Muscle layer of duodenum (tissue), 2 donors: ENCODE data around the gene PLA2G4D.

ENCODE experiments used
- H3K27ac ChIP-seq: one replicate; pipeline ENCODE4 v1.7.0; 2013; ENCODE audit warnings: mild to moderate bottlenecking, low read length
- H3K27me3 ChIP-seq: one replicate; pipeline ENCODE4 v1.7.0; 2013; ENCODE audit warnings: low read depth, mild to moderate bottlenecking, control low read depth, low read length
- H3K36me3 ChIP-seq, 2 donors: one replicate each; pipeline ENCODE4 v1.7.0; 2013; ENCODE audit warnings: low read length in 2 of 2, control low read depth in 1 of 2, mild to moderate bottlenecking in 1 of 2; ENCODE audit not compliant: insufficient read depth in 2 of 2, control insufficient read depth in 1 of 2
- H3K4me1 ChIP-seq, 2 donors: one replicate each; pipeline ENCODE4 v1.7.0; 2013; ENCODE audit warnings: low read length in 2 of 2, mild to moderate bottlenecking in 2 of 2, control low read depth in 1 of 2, moderate library complexity in 1 of 2; ENCODE audit not compliant: insufficient read depth in 2 of 2, control insufficient read depth in 1 of 2
- H3K4me3 ChIP-seq, 2 donors: one replicate each; pipeline ENCODE4 v1.7.0; 2013; ENCODE audit warnings: low read length in 2 of 2, low read depth in 1 of 2, mild to moderate bottlenecking in 1 of 2
- H3K9me3 ChIP-seq, 2 donors: one replicate each; pipeline ENCODE4 v1.7.0; 2013; ENCODE audit warnings: low read length in 2 of 2, control low read depth in 1 of 2, mild to moderate bottlenecking in 1 of 2; ENCODE audit not compliant: control insufficient read depth in 1 of 2
- donor health status: healthy.

Gene PLA2G4D

DNA sequence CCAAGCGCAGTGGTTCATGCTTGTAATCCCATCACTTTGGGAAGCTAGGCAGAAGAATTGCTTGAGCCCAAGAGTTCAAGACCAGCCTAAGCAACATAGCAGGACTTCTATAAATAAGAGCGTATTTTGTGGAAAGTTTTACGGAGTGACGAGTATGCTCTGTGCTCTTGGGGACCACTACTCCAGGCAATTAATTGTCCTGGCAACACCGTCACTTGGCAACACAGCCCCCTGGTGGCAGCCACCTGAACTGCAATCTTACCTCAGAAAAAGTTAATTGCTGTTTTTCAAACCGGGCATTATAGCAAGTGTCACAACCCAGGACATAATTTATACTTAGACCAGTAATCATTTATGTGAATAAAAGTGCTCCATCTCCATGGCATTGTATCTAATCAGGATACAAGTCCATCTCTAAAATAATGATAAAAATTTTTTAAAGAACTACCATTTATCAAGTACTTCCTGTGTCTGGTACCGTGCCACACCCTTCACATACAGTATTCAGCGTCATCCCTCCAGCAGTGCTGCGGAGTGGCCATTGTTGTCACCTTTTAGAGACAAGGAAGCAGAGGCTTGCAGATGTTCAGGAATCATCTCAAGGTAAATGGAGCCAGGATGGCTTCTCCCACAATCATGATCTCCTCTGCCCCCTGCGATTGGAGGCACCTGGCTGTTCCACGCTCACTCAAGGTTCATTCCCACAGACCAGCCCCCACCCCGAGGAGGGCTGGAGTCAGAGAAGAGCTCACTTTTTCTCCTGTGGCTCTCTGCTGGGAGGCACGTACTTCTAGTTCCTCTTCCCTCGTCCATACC is 34.5 kb downstream of the PLA2G4D start:
- H3K4me3 ChIP-seq = no peak overlapping the region
- no peaks in the 10 kb centered on the region for H3K36me3 ChIP-seq
- H3K27ac ChIP-seq = no peak overlapping the region
- no peaks in the 10 kb centered on the region for H3K9me3 ChIP-seq
- H3K4me1 ChIP-seq = no peaks in the 10 kb centered on the region
- no peaks in the 10 kb centered on the region for H3K27me3 ChIP-seq

DNA sequence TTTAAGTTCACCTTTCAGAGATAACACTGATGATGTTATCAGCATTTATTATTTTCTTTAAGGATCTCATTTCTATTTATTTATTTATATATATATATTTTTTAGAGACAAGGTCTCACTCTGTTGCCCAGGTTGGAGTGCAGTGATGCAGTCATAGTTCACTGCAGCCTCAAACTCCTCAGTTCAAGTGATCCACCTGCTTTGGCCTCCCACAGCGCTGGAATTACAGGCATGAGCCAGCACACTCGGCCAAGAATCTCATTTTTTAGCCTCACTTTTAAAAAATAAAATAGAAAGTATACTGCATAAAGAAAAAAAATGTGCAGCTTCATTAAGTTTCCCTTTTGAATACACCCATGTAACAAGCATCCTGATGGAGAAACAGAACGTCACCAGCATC is 35.6 kb downstream of the PLA2G4D start:
- no peaks in the 10 kb centered on the region for H3K9me3 ChIP-seq
- no peak overlapping the region for H3K4me3 ChIP-seq
- no peaks in the 10 kb centered on the region for H3K36me3 ChIP-seq
- no peaks in the 10 kb centered on the region for H3K27me3 ChIP-seq
- no peaks in the 10 kb centered on the region for H3K4me1 ChIP-seq
- H3K27ac ChIP-seq = no peak overlapping the region

DNA sequence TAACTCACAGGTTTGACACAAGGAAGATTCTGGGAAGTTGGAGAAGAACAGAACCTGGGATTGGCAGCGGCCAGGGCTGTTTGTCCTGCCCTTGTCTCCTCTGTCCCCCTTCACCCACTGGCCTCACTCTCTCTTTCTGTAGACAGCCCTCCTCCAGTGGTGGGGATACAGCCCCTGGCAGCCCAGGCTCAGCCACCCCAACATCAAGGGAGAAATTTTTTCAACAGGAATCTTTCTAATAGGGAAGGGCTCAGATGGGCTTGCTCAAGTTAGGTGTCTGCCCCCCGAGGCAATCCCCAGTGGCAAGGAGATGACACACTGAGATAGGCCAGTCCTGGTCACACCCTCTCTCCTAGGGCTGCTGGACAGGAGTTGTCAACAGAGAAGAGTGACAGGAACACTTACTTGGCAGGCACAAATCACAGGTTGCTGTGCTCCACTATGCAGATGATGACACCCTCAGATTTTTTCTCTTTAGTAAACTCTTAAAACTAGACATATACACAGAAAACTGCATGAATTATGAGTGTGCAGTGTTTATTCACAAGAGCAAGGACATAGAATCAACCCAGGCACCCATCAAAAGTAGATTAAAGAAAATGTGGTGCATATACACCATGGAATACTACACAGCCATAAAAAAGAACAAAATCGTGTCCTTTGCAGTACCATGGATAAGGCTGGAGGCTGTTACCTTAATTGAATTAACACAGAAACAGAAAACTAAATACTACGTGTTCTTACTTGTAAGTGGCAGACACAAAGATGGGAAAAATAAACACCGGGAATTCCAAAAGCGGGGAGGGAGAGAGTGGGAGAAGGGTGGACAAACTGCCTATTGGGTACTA is 36.3 kb downstream of the PLA2G4D start:
- Histone ChIP-seq H3K9me3 (no peaks in the 10 kb centered on the region), H3K36me3 (no peaks in the 10 kb centered on the region), H3K4me1 (no peaks in the 10 kb centered on the region), H3K27me3 (no peaks in the 10 kb centered on the region), H3K27ac (no peak overlapping the region), H3K4me3 (no peak overlapping the region)

DNA sequence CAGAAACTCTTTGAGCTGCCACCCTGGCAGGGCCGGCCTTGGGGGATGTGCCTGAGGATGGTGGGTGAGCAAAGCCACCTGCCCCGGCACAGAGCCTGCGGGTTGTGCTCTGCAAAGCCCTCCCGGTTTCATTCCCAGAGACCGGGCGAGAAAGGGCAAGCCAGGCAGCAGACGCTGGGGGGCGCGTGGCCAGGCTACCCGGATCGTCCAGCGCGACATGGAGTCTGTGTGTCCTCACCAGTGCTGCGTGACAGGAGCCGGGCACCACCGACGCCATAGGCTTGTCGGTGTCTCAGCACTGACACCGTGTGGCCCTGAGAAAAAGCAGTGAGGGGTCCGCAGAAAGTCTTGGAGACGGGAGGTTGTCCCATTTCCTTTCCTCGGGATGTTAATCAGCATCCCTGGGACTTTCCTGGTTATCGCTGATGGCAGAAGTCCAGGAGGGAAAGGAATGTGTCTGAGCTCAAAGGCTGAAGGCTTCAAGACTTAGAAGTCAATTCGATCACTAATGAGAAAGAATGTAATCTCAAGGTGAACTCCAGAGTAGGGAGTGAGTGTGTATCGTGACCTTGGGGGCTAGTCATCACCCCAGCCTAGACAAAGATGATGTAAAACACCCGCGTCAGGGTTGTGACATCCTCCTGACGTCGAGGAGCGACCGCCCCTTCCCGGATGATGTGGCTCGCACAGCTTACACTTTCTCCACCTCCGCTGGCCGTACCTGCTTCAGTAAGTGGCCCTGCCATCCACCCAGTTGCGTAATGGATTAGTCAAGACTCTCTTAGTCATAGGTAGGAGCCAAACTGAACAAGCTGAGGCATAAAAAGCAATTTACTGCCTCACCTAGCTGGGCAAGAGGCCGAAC is 37.2 kb downstream of the PLA2G4D start:
- H3K9me3 ChIP-seq = no peaks in the 10 kb centered on the region
- H3K4me3 ChIP-seq = peak overlapping the region; percentile 30 to 38
- H3K27ac ChIP-seq = no peak overlapping the region
- no peaks in the 10 kb centered on the region for H3K36me3 ChIP-seq
- no peaks in the 10 kb centered on the region for H3K27me3 ChIP-seq
- H3K4me1 ChIP-seq = no peaks in the 10 kb centered on the region

DNA sequence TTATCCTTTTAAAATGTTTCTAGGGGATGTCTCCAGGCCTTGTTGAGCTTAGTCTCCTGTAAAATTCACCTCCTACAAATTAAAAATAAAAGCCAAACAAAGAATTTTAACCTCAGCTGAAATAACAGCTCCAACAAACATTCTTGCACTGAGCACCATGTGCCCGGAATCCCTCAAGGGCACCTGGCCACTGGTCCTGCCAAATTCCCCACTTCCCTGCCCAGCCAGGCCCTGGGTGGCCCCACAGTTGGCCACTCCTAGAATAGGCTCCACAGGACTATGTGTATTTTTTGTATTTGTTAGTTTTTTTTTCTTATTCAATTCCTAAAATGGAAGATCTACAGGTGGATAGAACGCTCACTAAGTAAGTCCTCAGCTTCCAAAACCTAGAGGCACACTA is 40.4 kb downstream of the PLA2G4D start:
- no peaks in the 10 kb centered on the region for H3K9me3 ChIP-seq
- H3K27ac ChIP-seq = no peak overlapping the region
- H3K4me1 ChIP-seq = no peaks in the 10 kb centered on the region
- H3K27me3 ChIP-seq = no peaks in the 10 kb centered on the region
- H3K36me3 ChIP-seq = no peaks in the 10 kb centered on the region
- no peak overlapping the region for H3K4me3 ChIP-seq

DNA sequence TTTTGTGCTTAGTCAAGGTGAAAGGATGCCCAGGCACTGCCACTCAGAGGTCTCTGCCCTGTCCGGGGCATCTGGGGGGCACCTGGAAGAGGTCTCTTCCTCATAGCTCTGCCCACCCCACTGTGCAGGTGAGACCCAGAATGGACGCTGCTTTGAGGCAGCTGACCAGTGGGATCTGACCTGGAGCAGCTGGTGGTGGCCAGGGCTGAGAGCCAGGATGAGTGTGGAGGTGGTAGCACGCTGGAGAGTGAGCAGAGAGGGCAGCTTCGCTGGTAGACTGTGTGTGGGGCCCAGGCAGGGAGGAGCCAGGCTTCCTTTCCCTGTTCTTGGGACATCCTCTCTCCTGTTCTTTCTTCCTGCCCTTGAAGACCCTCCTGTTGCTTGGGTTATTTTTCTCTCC is 41.4 kb downstream of the PLA2G4D start:
- H3K9me3 ChIP-seq = no peaks in the 10 kb centered on the region
- no peak overlapping the region for H3K4me3 ChIP-seq
- no peaks in the 10 kb centered on the region for H3K36me3 ChIP-seq
- no peaks in the 10 kb centered on the region for H3K27me3 ChIP-seq
- H3K27ac ChIP-seq = no peak overlapping the region
- H3K4me1 ChIP-seq = no peaks in the 10 kb centered on the region

DNA sequence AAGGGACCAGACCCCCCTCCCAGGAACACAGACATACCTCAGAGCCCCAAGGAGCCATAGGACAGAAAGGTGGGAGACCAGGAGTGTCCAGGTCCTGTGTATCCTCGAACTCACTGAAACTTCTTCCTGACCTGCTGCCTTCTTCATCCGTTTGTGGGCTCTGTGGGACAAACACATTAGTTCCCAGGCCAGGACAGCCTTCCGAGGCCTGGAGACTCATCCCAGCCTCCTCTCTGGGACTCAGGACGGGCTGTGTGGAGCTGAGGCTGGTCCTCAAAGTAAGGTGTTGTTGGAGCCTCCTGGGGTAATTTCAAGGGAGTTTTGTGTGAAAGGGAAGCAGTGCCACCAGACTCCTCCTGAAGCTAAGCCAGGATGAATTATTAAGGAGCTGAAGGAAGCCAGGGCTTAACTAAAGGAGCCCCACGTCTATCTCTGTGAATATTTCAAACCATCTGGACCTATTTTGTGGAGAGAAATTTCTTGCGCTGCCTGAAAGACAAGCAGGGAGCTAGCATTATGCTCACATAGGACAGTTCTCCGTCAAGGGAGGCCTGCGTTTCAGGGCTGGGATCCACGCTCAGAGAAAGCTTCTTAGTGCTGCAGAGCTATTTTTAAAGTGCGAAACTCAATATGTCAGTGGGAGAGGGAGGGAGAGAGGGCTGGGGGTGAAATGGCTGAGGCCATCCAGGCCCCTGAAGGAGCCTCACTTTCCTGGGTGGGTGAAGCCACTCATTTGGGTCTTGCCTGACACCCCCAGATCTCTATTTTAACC is 43.7 kb downstream of the PLA2G4D start:
- Histone ChIP-seq H3K27me3 (no peaks in the 10 kb centered on the region), H3K9me3 (no peaks in the 10 kb centered on the region), H3K4me1 (no peaks in the 10 kb centered on the region), H3K4me3 (no peak overlapping the region), H3K27ac (no peak overlapping the region), H3K36me3 (no peaks in the 10 kb centered on the region)

DNA sequence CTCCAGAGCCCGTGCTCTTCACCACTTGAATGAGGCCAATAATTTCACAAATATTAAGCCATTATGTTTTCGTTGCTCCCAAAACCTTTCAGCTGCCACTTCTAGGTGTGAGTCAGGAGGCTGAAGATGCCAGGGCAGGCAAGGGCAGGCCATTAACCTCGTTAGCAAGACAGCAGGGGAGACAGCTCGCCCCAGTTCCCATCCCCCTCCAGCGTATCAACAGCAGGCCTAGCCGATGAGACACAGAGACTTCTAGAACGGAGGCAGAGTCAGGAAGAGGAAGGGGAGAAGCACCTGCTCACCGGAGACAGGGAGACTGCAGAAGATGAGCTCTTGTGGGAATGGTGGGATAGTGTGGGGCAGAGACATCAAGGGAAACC is 45.6 kb downstream of the PLA2G4D start:
- no peaks in the 10 kb centered on the region for H3K9me3 ChIP-seq
- H3K27ac ChIP-seq = no peak overlapping the region
- H3K27me3 ChIP-seq = no peaks in the 10 kb centered on the region
- no peaks in the 10 kb centered on the region for H3K36me3 ChIP-seq
- H3K4me3 ChIP-seq = no peak overlapping the region
- no peaks in the 10 kb centered on the region for H3K4me1 ChIP-seq

DNA sequence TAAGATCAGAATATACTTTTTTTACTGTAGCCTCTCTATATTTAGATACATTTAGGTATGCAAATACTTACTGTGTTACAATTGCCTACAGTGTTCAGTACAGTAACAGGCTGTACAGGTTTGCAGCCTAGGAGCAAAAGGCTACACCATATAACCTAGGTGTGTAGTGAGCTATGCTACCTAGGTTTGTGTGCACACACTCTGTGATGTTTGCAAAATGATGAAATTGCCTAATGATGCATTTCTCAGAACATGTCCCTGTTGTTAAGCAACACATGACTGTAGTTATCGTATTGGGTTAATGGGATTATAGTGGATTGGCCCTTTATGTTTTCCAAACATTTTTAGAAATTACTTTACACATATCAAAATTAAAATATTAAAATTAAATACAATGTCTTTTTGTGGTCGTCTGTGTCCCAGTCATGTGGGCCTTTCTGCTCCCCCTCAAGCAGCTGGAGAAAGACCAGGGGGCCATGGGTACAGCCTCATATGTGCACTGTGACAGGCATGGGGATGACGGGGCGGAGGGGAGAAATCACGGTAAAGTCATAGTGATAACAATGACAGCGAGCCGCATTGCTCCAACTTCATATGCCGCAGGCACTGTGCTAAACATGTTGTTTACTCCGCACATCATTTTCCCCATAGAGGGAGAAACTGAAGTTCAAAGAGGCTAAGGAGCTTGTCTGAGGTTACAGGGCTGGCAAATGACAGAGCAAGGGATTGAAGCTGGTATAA is 46.1 kb downstream of the PLA2G4D start:
- no peaks in the 10 kb centered on the region for H3K27me3 ChIP-seq
- H3K27ac ChIP-seq = no peak overlapping the region
- H3K36me3 ChIP-seq = no peaks in the 10 kb centered on the region
- H3K9me3 ChIP-seq = no peaks in the 10 kb centered on the region
- H3K4me1 ChIP-seq = no peaks in the 10 kb centered on the region
- no peak overlapping the region for H3K4me3 ChIP-seq

DNA sequence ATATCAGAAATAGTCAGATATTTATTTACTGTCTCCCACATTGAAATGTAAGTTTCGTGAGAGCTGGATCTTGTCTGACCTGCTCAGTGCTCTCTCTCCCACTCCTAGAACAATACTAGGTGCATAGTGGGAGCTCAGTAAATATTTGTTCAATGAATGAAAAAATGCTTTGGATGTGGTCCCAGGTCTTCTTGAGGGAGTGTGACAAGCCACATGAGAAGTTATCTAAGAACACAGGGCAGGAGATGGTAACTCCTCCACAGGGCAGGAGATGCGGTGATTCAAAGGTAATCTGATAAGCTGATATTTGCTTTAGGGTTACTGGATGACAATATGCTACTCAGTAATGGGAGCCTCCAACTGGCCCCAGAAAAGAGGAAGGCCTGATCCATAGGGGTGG is 47.8 kb downstream of the PLA2G4D start:
- Histone ChIP-seq H3K27ac (no peak overlapping the region), H3K36me3 (no peaks in the 10 kb centered on the region), H3K9me3 (no peaks in the 10 kb centered on the region), H3K27me3 (no peaks in the 10 kb centered on the region), H3K4me1 (no peaks in the 10 kb centered on the region), H3K4me3 (no peak overlapping the region)
